GM10266 (cell line): Measurements from ENCODE around the gene AHDC1.
"Not testable (repeated sequence)": the region's sequence is repeated elsewhere in the genome, so short reads cannot be mapped to it uniquely, and the experiment has no call there.

ENCODE experiments used
- DNase-seq: peaks from one replicate; pipeline ENCODE4 v3.0.0; 2012; ENCODE audit errors: extremely low spot score
- CTCF ChIP-seq: IDR thresholded peaks from 2 replicates; pipeline ENCODE4 v1.5.1; 2012; ENCODE audit warnings: mild to moderate bottlenecking, low read depth; ENCODE audit not compliant: control insufficient read depth, insufficient read depth; ENCODE audit errors: missing control alignments

AHDC1 gene

GRCh38 chr1:27542463-27543273 lies 61.3 kb downstream of the AHDC1 start:
- no peak for TF ChIP-seq CTCF
- no peak for DNase-seq

DNA sequence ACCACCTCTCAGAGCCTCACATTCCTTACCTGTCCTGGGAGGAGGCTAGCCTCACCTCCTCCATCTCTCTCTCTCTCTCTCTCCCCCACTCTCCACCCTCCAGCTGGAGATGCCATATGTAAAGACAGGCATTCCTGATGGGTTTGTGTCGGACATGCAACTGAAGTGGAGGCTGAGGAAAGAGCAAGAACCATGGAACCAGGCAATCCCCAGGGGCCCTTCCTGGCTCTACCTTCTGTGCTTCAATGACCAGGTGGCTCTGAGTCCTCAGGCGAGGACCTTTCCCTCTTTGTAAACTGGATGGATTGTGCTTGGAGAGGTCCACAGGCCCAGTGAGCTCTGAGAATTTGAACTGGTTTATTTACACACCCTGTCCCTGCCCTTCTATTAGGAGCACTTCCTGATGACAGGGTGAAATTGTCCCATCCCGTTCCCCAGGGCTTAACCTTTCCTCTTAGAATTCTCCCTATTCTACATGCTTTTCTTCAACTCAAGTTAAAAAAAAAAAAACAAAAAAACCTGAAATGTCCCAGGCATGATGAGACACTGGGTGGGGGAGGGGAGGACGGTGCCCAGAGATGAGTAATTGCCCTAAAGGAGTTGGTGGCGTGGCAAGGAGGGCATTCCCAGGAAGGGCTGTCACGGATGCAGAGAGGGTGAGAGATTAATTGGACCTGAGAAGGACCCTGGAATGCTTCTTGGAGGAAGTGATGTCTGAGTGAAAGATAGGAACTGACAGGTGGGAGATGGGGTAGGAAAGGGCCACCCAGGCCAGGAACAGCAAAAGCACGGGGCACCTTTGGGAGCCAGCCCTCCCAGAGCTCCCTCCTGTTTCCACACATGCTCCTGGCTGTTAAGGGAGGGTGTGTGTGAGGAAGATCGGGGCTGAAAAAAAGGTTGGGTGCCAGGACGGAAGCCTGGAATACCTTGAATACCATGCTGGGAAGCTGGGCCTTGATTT lies 63.8 kb downstream of the AHDC1 start:
- TF ChIP-seq CTCF: no peak
- no peak for DNase-seq

- no peak for DNase-seq
- TF ChIP-seq CTCF: no peak
Observed at GRCh38 chr1:27538793-27539192, 65.2 kb downstream of the AHDC1 start.

DNA sequence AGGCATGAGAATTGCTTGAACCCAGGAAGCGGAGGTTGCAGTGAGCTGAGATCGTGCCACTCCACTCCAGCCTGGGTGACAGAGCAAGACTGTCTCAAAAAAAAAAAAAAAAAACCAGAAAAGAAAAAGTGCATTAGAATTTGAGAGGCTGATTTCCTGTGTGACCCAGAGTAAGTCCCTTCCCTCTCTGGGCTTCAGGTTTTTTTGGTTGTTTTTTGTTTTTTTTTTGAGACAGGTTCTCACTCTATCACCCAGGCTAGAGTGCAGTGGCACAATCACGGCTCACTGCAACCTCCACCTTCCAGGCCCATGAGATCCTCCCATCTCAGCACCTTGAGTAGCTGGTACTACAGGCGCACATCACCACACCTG lies 65.7 kb downstream of the AHDC1 start:
- not testable (repeated sequence) for DNase-seq

- no peak for TF ChIP-seq CTCF
- no peak for DNase-seq
Observed at GRCh38 chr1:27536767-27537166, 67.2 kb downstream of the AHDC1 start.

DNA sequence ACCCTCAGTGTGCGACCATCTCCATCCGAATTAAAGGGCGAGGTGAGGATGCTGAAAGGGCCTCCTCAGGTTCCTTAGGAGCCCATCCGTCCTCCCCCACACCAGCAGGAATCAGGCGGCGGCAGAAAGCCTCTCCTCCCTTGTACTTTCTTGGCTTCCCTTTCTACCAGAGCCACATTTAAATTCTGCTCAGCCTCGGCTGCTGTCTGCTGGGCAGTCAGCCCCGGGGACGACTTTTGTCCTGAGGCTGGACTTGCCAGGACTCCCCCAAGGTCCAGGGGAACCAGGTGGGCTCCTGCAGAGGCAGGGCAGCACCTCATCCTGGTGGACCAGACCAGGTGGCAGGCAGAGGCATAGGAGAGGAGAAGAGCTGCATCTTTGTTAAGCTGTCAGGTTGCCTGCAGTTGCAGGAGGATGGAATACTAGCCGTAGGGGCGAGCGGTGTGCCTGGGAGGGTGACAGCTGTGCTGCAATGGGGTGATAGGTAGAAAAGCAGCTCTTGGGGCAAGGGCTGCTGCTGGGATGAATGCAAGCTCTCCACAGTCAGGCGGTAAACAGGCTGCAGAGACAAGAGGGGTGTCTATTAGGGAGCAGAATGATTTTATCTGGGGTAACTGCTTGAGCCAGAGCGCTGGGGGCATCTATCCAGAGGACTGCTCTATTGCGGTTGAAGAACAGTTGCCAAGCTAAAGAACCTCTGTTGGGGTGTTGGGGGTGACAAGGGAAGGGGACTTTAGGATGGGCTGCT lies 67.8 kb downstream of the AHDC1 start:
- TF ChIP-seq CTCF: no peak
- no peak for DNase-seq

DNA sequence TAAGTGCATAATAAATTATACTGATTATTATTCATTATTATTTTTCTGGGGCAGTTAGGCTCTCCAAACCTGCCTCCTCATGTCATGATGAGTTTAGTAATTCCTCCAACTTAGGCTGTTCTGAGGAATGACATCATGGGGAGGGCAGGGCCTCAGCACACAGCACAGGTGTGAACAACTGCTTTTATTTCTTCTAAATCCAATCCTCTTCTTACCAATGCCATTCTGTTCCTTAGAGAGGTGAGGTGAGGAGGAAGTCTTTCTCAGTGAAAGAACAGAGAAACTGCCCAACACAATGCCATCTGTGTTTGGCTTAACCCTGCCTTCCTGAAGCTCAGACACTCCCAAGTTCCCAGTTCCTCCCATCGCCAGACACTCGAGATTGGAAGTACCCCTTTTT lies 68.6 kb downstream of the AHDC1 start:
- TF ChIP-seq CTCF: no peak
- no peak for DNase-seq
